NCI-H748 (cell line): ENCODE data around the gene NDOR1.
"Not testable (repeated sequence)": the region's sequence is repeated elsewhere in the genome, so short reads cannot be mapped to it uniquely, and the experiment has no call there.

ENCODE experiments used
- DNase-seq: peaks from one replicate; lab custom pipeline; 2025; ENCODE audit not compliant: unreplicated experiment; lab: John Stamatoyannopoulos, UW

The NDOR1 gene

GRCh38 chr9:137229903-137230704 is 24.6 kb downstream of the NDOR1 start:
- DNase-seq, result no peak

- no peak for DNase-seq
Observed at GRCh38 chr9:137230705-137231371, 25.3 kb downstream of the NDOR1 start, which contains the start of gene SLC34A3. SLC34A3 (plus strand) TSS chr9:137230901; CDS start chr9:137231703, 802 bp downstream.

- no peak for DNase-seq
Observed at GRCh38 chr9:137231372-137232039, 26.0 kb downstream of the NDOR1 start.

- no peak for DNase-seq
Observed at GRCh38 chr9:137232101-137232500, 26.6 kb downstream of the NDOR1 start.

GRCh38 chr9:137232510-137232909 is 27.0 kb downstream of the NDOR1 start:
- no peak for DNase-seq

- DNase-seq, result no peak
Observed at GRCh38 chr9:137233143-137233980, 27.9 kb downstream of the NDOR1 start.

- no peak for DNase-seq
Observed at GRCh38 chr9:137234055-137234697, 28.7 kb downstream of the NDOR1 start.

- no peak for DNase-seq
Observed at GRCh38 chr9:137234758-137235423, 29.4 kb downstream of the NDOR1 start.

GRCh38 chr9:137235424-137236237 is 30.1 kb downstream of the NDOR1 start:
- DNase-seq, result peak; percentile 39

- peak; percentile 90 for DNase-seq
Observed at GRCh38 chr9:137236238-137236935, 30.9 kb downstream of the NDOR1 start.

- no peak for DNase-seq
Observed at GRCh38 chr9:137236936-137237421, 31.5 kb downstream of the NDOR1 start.

GRCh38 chr9:137237759-137238726 is 32.5 kb downstream of the NDOR1 start:
- DNase-seq, result peak; percentile 76

- not testable (repeated sequence) for DNase-seq
Observed at GRCh38 chr9:137239541-137240200, 34.2 kb downstream of the NDOR1 start.

GRCh38 chr9:137240318-137240840 is 34.9 kb downstream of the NDOR1 start:
- peak; percentile 86 for DNase-seq

- DNase-seq, result peak; percentile 100
Observed at GRCh38 chr9:137240841-137241489, 35.5 kb downstream of the NDOR1 start, which contains the start of gene TUBB4B. TUBB4B (plus strand) TSS chr9:137241287; CDS start chr9:137241361, 74 bp downstream.
